ENCODE results near the gene SPIRE2.
"Not testable (repeated sequence)": the region's sequence is repeated elsewhere in the genome, so short reads cannot be mapped to it uniquely, and the experiment has no call there.

SPIRE2 gene

DNA sequence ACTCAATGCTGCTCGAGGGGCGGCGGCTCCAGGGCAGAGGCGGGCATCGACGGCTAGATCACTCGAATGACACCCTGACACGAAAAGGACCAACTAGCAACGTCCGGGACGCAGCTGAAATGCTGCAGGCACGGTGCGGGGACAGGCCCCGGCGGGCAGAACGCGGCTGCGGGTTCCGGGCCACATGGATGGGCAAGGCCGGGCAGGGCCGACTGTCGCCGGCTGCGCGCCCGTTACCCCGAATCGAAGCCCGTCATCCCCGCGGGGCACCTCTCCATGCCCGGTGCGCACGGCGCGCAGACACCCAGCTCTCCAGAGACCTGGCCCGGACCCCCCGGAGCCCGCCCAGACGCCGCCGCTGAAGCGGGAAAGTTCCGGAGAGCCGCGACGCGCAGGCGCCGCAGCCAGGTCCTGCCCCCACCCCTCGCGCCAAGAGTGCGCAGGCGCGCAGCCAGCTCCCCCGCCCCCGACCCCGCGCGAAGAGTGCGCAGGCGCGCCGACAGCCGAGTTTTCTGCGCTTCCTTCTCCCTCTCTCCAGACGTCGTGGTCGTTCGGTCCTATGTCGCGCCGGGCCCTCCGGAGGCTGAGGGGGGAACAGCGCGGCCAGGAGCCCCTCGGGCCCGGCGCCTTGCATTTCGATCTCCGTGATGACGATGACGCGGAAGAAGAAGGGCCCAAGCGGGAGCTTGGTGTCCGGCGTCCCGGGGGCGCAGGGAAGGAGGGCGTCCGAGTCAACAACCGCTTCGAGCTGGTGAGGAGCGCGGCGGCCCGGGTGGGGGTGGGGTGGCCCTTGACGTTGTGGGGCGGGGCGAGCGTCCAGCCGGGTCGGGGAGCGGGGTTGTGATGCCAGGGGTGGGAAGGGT, 45.1 kb downstream of the SPIRE2 start, which contains the start of gene TCF25:
Gene TCF25 (plus strand): TSS at position 484 of the 863 bp plus-strand sequence. CDS start 76 bp downstream, at position 560.
- H2AFZ ChIP-seq (ENCODE audit: low read depth, low read length) = peak within 1 kb of the TSS; percentile 59
- TF ChIP-seq, protein P1, sequence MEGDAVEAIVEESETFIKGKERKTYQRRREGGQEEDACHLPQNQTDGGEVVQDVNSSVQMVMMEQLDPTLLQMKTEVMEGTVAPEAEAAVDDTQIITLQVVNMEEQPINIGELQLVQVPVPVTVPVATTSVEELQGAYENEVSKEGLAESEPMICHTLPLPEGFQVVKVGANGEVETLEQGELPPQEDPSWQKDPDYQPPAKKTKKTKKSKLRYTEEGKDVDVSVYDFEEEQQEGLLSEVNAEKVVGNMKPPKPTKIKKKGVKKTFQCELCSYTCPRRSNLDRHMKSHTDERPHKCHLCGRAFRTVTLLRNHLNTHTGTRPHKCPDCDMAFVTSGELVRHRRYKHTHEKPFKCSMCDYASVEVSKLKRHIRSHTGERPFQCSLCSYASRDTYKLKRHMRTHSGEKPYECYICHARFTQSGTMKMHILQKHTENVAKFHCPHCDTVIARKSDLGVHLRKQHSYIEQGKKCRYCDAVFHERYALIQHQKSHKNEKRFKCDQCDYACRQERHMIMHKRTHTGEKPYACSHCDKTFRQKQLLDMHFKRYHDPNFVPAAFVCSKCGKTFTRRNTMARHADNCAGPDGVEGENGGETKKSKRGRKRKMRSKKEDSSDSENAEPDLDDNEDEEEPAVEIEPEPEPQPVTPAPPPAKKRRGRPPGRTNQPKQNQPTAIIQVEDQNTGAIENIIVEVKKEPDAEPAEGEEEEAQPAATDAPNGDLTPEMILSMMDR (IDR thresholded peaks at IDR 0.05; ENCODE audit: low read depth, low read length) = no peak
- no peak for TF ChIP-seq EZH2phosphoT487 (IDR thresholded peaks at IDR 0.05; ENCODE audit: low read depth)
- H3K79me2 ChIP-seq (ENCODE audit: low read length) = peaks cover 38% of the 10 kb centered on the region

DNA sequence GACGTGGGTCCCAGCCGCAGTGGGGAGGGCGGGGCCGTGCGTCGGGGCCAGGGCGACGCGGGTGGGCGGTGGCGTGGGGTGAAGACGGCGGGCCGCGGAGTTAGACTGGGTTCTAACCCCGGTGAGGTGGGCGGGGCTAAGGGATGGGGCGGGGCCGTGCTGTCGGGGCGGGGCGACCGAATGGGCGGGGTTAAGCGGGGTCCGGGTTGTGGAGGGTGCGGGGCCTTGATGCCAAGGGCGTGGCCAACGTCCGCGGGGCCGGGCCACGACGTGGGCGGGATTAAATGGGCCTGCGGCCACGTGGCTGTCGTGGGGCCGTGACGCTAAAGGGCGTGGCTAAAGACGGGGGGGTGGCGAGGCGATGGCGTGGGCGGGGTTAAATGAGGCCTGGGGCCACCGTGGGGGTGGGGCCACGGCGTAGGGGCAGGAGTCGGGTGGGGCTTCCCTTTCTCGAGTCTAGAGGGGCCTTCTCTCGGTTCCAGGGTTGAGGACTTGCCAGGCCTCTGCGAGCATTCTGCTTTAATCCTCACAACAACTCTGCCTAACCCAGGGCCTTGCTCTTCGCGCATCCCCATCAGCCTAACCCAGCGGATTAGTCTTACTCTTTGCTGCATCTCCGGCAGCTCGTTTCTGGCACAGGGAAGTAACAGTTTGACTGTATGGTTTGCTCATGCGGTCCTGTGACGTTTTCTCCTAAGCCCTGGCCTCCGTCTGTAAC, 45.9 kb downstream of the SPIRE2 start:
- Histone ChIP-seq H2AFZ (ENCODE audit: low read depth, low read length) (no peak overlapping the region), H3K4me1 (ENCODE audit: low read length) (peaks cover 14% of the 10 kb centered on the region; the same call in 1 of the 2 replicates), H3K4me3 (ENCODE audit: low read length) (peak overlapping the region; percentile 82), H3K27me3 (ENCODE audit: low read depth, low read length) (no peaks in the 10 kb centered on the region), H3K9me3 (ENCODE audit: insufficient read depth, low read length) (no peaks in the 10 kb centered on the region), H3K79me2 (ENCODE audit: low read length) (peaks cover 46% of the 10 kb centered on the region), H3K9ac (ENCODE audit: low read length) (peak overlapping the region; percentile 91), H3K36me3 (replicated peaks; ENCODE audit: low read depth, low read length) (peaks cover 31% of the 10 kb centered on the region), H3K27ac (ENCODE audit: low read length) (peak overlapping the region; percentile 91), H4K20me1 (ENCODE audit: insufficient read depth, low read length) (peaks cover 10% of the 10 kb centered on the region), H3K4me2 (ENCODE audit: low read length) (peak overlapping the region; percentile 63)
- TF ChIP-seq, protein P1 (IDR thresholded peaks at IDR 0.05; ENCODE audit: low read depth, low read length) = no peak
- TF ChIP-seq EZH2phosphoT487 (IDR thresholded peaks at IDR 0.05; ENCODE audit: low read depth) = no peak

More for the DNA sequence above, 45.1 kb downstream of the SPIRE2 start, which contains the start of gene TCF25:
- Histone ChIP-seq H3K4me2 (ENCODE audit: low read length) (peak within 1 kb of the TSS; percentile 72), H3K4me1 (ENCODE audit: low read length) (peaks cover 14% of the 10 kb centered on the region; the same call in 1 of the 2 replicates), H3K36me3 (replicated peaks; ENCODE audit: low read depth, low read length) (peaks cover 26% of the 10 kb centered on the region), H3K9me3 (ENCODE audit: insufficient read depth, low read length) (no peaks in the 10 kb centered on the region), H3K4me3 (ENCODE audit: low read length) (peak within 1 kb of the TSS; percentile 82), H4K20me1 (ENCODE audit: insufficient read depth, low read length) (peaks cover 10% of the 10 kb centered on the region), H3K27ac (ENCODE audit: low read length) (peak within 1 kb of the TSS; percentile 91), H3K27me3 (ENCODE audit: low read depth, low read length) (no peaks in the 10 kb centered on the region), H3K9ac (ENCODE audit: low read length) (peak within 1 kb of the TSS; percentile 91)

DNA sequence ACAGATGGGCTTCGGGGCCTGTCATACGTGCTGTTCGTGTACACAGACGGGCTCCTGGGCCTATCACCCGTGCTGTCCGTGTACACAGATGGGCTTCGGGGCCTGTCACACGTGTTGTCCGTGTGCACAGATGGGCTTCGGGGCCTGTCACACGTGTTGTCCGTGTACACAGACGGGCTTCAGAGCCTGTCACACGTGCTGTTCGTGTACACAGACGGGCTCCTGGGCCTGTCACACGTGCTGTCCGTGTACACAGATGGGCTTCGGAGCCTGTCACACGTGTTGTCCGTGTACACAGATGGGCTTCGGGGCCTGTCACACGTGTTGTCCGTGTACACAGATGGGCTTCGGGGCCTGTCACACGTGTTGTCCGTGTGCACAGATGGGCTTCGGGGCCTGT, 50.8 kb downstream of the SPIRE2 start:
- H3K27ac ChIP-seq (ENCODE audit: low read length); H2AFZ ChIP-seq (ENCODE audit: low read depth, low read length); H3K9me3 ChIP-seq (ENCODE audit: insufficient read depth, low read length); H3K27me3 ChIP-seq (ENCODE audit: low read depth, low read length); H3K9ac ChIP-seq (ENCODE audit: low read length); H3K4me3 ChIP-seq (ENCODE audit: low read length); H3K4me1 ChIP-seq (ENCODE audit: low read length); H3K4me2 ChIP-seq (ENCODE audit: low read length): not testable (repeated sequence)
- Histone ChIP-seq H3K36me3 (replicated peaks; ENCODE audit: low read depth, low read length) (peaks cover 55% of the 10 kb centered on the region), H3K79me2 (ENCODE audit: low read length) (peaks cover 76% of the 10 kb centered on the region), H4K20me1 (ENCODE audit: insufficient read depth, low read length) (peaks cover 25% of the 10 kb centered on the region)

DNA sequence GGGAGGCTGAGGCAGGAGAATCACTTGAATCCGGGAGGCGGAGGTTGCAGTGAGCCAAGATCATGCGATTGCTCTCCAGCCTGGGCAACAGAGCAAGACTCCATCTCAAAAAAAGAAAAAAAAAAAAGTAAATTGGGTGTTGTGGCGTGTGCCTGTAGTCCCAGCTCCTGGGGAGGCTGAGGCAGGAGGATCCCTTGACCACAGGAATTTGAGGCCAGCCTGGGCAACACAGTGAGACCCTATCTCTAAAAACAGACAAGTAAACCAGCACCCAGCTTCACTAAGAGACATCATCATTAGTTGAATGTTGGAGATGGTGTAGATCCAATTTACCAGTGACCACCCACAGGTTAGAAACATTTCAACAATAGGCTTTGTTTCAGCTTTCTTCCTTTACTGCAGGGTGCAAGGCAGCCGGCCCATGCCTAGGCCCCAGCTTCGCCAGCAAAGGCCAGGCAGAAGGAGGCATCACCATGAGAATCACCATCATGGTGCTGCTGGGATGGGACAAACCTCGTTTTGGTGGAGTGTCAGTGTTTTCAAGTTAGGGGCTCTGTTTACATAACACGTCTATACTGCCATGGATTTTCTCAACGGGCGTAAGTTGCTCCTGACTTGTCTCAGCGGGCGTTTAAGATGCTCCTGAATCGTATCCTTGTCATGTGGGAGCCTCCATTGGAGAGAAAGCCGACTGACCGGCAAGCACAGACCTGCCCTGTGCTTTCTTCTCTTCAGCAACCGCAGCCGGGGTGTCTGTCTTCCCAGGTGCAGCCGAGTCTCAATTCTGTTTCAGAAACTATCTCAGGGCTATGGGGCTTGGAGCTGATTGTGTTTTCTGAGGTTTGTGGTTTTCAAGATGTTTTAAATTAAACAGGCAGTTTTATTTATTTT, 52.4 kb downstream of the SPIRE2 start:
- Histone ChIP-seq H3K27ac (ENCODE audit: low read length) (no peak overlapping the region), H4K20me1 (ENCODE audit: insufficient read depth, low read length) (peaks cover 14% of the 10 kb centered on the region), H3K4me3 (ENCODE audit: low read length) (no peak overlapping the region), H3K4me2 (ENCODE audit: low read length) (no peak overlapping the region), H3K4me1 (ENCODE audit: low read length) (no peaks in the 10 kb centered on the region), H3K36me3 (replicated peaks; ENCODE audit: low read depth, low read length) (peaks cover 50% of the 10 kb centered on the region), H3K79me2 (ENCODE audit: low read length) (peaks cover 62% of the 10 kb centered on the region), H3K9me3 (ENCODE audit: insufficient read depth, low read length) (no peaks in the 10 kb centered on the region), H3K9ac (ENCODE audit: low read length) (no peak overlapping the region), H3K27me3 (ENCODE audit: low read depth, low read length) (no peaks in the 10 kb centered on the region), H2AFZ (ENCODE audit: low read depth, low read length) (no peak overlapping the region)
- no peak for TF ChIP-seq EZH2phosphoT487 (IDR thresholded peaks at IDR 0.05; ENCODE audit: low read depth)
- TF ChIP-seq, protein P1 (IDR thresholded peaks at IDR 0.05; ENCODE audit: low read depth, low read length) = no peak

All from OCI-LY3 (cell line).